NCI-H2171 treated with DMSO at 0.1 percent for 48 hours (cell line): Measurements from ENCODE around the gene FOXJ3.
"Not testable (repeated sequence)": the region's sequence is repeated elsewhere in the genome, so short reads cannot be mapped to it uniquely, and the experiment has no call there.

ENCODE experiments used
- DNase-seq: peaks from one replicate; lab custom pipeline; 2025; lab: John Stamatoyannopoulos, UW

FOXJ3 gene

DNA sequence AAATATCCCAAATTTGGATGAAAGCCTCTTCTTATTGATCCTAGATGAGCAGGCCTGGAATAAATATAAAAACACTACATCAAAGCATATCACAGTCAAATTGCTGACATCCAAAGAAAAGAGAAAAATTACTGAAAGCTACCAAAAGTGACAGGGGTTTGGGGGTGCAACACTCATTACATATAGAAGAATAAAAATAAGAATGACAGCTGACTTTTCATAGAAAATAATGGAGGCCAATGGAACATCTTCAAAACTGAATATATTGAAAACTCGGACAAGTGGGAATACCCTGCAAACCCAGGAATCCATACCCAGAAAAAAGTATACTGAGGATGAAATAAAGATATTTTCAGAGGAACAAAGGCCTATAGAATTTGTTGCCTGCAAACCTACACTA lies 84.0 kb downstream of the FOXJ3 start:
- DNase-seq = no peak

DNA sequence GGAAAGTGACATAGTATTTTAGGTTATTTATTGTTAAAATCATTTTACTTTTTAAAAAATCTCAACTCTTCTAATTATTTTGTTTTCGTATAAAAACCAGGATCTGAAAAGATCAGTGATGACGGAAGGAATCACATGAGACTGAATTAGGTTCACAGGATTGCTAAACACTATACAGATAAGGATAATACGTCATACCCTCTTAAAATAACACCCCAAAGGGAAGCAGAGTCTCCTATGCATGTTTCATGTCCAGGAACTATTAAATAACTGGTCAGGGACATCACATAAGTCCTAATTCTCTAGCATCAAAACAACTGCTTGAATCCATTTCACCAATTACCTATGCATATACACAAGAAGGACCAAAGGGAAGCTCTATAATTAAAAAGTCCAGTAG lies 84.9 kb downstream of the FOXJ3 start:
- no peak for DNase-seq

DNA sequence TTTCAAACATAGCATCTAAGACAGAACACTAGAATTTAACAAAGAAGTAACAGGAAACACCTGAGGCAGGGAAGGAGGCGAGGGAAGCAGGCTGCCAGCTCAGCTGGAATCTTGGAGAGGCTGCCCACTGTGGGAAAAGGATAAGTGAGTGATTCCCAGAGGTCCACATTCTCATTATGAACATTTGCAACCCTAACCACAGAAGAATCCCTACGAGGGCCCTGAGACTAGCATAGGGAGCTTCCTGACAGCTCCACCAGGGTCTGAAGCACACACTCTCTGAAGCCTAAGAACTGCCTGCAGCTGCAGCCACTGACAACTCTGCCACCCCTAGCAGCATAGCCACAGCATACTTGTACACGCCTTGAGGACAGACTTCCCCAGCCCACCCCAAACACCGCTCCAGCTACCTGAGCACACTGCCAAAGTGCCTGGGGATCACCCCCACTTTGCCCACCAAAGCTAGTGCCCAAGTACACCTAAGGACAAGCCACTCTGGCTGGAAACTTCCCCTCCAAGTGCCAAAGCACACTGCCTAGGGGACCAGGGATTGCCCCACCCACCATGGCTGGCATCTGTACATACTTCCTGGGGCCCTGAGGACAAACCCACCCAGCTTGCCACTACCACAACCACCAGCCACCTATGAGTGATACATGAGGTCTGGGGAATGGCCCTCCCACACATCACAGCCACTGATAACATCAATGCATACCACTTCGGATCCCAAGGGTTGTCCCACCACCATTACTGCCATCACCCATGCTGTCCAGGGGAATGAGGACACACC lies 93.9 kb downstream of the FOXJ3 start:
- no peak for DNase-seq

DNA sequence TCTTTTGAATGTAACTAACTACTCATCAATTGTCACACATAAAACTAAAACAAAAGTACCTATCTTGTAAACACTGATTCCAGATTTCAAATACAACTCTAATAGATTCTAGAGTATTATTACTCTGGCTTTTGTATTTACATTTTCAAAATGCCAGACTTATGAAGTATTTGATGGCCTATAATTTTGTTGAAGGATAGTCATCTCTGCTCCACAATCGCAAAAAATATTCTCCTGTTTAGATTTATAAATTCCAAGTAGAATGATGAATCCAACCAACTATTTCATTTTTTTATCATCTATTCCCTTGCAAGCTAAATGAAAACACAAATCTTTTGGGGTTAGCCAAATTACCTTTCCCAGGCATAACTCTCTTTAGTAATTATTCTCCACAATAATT lies 95.5 kb downstream of the FOXJ3 start:
- DNase-seq = no peak

GRCh38 chr1:42239041-42239440 lies 96.0 kb downstream of the FOXJ3 start:
- no peak for DNase-seq

- DNase-seq = no peak
Measured at GRCh38 chr1:42231253-42231652, 103.8 kb downstream of the FOXJ3 start.

- DNase-seq = no peak
Measured at GRCh38 chr1:42228938-42229337, 106.1 kb downstream of the FOXJ3 start.

DNA sequence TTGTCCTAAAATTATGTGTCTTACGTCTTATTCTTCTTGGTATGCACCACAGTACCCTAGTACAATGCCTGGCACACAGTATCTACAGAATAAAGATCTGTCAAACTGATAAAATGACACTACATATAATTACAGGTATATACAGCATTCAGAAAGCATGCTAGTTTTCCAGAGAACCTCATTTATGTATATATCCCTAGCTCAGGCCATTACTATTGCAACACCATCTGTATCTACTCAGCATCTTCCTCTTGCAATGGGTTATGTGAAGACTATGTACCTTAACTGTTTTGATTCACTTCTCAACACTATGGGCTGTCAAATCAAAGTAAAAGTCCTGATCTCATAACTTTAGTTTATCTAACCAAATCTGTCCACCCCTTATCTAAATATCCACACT lies 112.0 kb downstream of the FOXJ3 start:
- no peak for DNase-seq

GRCh38 chr1:42221952-42222606 lies 113.0 kb downstream of the FOXJ3 start:
- no peak for DNase-seq

- no peak for DNase-seq
Measured at GRCh38 chr1:42221456-42221855, 113.6 kb downstream of the FOXJ3 start.

GRCh38 chr1:42219627-42220026 lies 115.4 kb downstream of the FOXJ3 start:
- DNase-seq = no peak

- DNase-seq = no peak
Measured at GRCh38 chr1:42214447-42214871, 120.6 kb downstream of the FOXJ3 start.

GRCh38 chr1:42211224-42211623 lies 123.8 kb downstream of the FOXJ3 start:
- DNase-seq = no peak

- no peak for DNase-seq
Measured at GRCh38 chr1:42210421-42211133, 124.5 kb downstream of the FOXJ3 start.

DNA sequence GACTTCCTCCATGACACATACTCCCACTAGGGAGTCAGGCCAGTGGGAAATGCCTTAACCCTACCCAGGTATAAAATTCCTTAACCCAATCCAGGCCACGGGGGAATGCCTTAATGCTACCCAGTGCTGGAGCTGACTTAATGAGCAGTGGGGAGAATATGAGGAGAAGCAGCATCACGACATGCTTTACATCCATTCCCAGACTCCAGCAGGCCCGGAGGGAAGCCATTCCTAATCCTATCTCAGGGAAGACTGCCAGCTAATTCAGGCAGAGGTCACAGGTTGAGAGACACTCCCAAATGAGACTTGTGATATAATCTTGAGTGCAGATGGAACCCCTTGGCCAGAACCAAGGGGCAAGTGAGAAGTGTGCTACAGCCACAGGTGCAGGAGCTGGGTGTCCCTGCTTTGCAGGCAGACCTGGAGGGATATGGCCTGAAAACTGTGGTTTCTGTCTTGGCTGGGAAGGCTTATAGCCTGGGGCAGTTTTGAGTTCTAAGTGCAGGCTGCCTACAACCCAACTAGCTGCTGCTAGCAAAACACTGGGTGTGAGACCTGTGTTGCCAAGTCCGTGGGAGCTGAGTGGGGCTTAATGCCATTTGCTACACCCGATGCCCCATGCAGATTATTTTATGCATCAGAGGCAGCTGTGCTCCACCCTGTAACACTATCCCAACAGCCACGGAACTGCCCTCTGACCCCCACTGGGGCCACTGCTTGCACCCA lies 125.3 kb downstream of the FOXJ3 start:
- DNase-seq = no peak

GRCh38 chr1:42206930-42207329 lies 128.1 kb downstream of the FOXJ3 start:
- not testable (repeated sequence) for DNase-seq

- DNase-seq = no peak
Measured at GRCh38 chr1:42206164-42206563, 128.9 kb downstream of the FOXJ3 start.

DNA sequence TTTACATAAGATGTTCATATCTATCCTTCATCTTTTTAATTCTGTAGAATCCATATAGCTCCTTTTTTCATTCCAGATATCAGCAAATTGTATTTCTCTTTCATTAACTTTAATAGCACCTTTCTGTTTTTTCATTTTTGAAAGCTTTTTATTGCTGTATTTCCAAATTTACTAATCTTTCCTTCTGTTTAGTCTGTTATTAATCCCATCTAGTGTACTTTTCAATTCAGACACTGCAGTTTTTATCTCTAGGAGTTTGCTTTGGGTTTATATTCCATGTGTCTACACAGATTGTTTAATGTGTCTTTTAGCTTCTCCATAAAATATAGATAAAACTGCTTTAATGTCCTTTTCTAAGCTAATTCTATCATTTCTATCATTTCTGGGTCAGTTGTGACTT lies 133.0 kb downstream of the FOXJ3 start:
- no peak for DNase-seq

GRCh38 chr1:42198251-42198650 lies 136.8 kb downstream of the FOXJ3 start:
- DNase-seq = no peak

- no peak for DNase-seq
Measured at GRCh38 chr1:42195841-42196240, 139.2 kb downstream of the FOXJ3 start.

DNA sequence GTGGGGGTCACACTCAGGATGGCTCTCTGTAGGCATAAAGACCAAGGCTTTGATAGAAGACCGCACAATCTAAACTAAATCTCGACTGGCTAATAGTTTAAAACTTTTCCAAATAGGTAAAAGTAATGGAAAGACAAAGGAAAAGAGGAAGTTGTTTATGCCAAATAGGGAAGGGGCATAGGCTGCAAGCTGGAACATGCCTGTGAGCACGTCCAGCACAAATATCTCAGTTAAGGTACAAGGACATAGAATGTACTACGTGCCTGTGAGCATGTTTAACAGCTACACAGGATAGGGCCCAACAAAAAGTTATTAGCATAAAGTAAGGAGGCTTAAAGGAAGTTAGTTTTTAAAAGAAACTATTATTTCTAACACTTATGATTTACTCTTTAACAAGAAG lies 142.9 kb downstream of the FOXJ3 start:
- no peak for DNase-seq

DNA sequence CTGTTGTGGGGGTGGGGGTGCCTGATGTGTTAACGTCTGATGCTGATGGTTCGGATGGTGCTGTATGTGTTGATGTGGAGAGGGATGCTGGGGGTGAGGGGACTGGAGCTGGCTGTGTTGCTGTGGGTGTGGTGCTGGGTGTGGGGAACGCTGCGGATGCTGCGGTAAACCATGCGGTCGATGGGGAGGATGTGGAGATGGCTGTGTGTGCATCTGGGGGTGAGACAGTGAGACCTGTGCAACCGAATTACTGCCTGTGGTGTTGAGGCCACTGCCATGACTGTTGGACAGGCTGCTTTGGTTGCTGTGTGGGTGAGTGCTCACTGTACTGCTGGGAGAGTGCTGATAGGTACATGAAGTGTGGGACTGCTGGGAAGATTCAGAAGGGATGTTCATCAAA lies 143.7 kb downstream of the FOXJ3 start:
- DNase-seq = no peak
